Amniotic stem cell (primary cell): ENCODE results near the gene SYT13.

ENCODE experiments used
- DNase-seq: peaks from one replicate; lab custom pipeline; 2025; lab: John Stamatoyannopoulos, UW

The SYT13 gene

DNA sequence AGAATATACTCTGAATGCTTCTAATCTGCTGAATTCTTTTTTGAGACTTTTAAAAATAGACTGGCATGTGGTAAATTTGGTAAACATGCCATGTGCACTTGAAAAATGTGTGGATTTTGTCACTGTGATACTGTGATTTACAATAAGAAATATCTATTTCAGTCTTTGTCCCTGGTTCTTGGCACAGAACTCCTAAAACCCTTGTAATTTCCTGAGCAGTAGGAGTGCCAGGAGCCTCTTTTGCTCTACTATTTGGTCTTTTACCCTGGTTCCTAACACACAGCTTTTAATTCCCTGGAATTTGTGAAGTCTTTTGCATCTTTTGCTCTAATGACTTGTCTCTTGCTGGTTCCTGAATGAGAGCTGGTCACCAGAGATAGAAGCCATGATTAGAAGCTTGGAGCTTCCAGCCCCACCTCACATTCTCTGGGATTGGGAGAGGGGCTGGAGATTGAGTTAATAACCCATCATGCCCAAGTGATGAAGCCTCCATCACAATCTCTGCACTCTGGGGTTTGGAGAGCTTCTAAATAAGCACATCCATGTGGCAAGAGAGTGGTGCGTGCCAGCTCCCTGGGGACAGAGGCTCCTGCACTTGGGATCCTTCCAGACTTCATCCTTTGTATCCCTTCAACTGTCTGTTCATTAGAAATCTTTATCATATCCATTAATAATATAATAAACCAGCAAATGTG is 27.2 kb upstream of the SYT13 start:
- DNase-seq, result no peak

DNA sequence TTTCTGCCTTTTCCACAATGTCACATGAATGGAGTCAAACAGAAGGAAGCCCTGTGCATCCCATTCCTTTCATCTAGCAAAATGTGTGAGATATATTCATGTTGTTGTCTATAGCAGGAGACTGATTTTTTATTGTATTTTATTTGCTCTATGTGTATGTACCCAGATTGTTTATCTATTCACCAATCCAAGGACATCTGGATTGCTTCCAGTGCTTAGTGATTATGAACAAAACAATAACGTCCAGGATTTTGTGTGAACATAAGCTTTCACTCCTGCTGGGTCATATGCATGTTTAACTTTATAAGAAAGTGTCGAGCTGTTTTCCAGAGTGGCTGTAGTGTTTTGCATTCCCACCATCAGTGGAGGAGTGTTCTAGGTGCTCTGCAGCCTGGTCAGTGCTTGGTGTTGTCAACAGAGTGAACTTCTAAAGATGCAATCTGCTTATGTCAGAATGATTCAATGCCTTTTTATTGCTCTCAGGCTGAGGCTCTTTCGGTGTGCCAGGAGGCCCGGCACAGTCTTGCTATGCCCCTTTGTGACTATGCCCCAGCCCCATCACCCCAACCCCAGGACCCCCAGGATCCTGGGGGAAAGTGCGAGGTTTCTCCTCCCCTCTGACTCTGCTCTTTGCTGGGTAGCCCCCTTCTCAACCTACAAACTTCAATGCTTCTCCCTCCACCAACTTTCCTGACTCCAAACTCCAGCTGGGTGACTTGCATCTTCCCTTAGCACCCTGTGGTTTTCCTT is 19.9 kb upstream of the SYT13 start:
- no peak for DNase-seq

DNA sequence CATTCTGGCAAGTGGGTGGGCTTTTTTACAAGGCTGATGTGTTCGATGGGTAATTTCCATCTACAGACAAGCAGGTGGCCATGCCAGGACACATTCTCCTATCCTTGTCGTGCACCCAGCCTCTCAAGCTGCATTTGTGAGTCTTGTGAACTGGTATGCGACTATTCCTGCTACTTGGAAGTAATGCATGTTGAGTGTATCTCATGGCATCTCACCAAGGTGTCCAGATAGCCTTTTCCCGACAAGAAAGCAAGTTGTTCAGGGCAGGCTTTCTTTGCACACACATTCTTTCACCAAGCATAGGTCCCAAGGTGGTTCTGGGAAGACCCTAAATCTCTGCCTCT is 18.8 kb upstream of the SYT13 start:
- no peak for DNase-seq

DNA sequence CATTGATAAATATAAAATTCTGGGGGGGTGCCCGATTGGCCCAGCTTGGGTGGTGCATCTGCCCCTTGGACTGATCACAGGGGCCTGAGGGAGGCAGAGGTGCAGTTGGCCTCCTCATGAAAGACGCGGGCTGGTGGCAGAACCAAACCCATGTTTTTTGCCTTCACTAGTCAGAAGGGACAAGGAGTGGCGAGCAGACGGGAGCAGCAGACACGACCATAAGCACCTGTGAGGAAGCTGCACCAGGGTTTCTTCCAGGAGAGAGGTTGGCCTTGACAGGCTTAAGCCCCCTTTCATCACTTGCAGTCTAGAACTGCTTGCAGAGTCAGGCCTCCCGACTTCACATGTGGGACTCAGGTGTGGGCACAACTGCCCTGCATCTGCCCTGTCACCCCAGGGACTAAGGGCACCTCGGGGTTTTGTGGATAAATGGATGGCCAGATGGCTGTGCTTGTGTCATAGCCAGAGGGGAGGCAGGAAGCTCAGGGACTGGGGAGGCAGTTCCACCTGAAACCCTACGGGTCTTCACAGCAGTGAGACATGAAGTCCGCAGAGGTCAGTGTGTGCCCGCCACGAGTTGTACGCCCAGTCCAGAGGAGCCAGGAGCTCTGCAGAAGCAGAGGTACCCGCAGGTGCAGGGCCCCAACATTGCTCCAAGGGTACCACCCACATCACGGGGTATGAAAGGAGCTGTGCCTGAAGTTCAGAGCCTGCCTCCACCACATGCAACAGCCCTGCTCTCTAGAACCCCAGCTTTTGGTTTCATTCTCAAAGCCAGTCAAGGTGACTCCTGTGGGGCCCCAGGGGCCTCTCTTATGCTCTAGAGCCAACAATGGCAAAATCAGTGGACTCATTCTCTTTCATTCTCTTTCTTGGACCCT is 18.2 kb upstream of the SYT13 start:
- no peak for DNase-seq

DNA sequence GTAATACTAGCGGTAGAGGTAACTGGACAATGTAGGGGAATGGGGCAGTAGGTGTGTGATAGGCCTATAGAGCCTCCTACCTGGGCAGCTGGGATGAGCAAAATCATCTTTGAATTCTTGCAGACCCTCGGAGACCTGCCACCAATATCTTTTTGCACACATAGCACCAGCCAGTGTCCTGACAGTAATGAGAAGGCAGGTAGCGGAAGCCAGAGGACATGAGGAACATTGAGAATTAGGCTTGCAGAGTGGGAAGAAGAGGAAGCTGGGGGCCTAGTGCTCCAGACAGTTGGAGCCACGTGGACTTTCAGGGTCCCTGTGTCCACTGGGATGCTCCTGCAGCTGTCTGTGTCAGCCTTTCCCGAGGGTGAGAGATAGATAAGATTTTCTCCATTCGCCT is 17.2 kb upstream of the SYT13 start:
- DNase-seq, result no peak

DNA sequence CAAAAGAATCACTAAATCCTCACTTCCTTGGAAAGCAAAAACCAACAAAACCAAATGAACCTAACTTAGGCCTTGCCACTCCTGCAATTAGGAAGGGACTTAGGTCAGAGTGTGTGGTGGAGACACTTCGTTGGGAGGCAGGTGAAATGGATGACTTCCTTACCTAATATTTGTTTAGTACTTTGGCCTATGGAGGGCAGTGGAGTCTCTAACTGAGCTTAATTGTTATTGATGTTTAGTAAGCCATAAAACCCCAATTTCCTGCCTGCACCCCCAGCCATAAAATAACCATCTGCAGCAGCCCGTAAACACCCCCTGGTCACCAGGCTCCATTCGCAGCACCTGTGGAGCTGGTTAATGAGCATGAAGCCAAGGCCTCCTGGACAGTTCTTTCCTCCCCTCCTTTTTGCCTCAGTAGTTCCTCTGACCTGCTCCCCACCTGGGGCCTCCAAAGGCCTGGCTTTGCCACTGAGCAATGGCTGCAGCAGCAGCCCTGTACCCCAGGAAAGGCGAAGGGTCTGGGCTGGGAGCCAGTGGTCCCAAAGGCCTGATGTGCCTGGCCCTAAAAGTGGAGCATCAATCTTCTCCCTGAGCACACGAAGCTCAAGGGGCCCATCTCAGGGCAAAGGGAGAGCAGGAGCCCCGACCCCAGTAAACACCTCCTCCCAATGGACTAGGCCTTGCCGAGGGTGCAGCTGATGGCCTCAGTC is 15.6 kb upstream of the SYT13 start:
- no peak for DNase-seq

DNA sequence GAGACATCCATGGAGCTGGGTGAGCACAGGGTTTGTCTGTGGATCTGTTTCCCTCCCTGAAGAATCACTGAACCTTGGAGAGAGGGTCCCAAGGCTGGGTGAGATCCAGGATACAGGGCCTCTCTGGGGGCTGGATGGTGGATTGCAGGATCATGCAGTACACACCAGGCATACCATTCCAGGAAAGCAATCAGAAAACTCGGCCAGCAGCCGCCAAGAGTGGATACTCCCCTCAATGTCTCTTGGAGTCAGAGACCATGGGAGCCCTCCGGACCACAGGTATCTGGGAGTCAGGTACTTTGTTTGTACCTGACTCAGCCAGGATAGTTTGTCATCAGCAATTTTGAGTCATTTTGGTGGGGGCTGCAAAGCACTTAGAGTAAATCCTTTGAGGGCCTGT is 14.6 kb upstream of the SYT13 start:
- DNase-seq, result no peak

DNA sequence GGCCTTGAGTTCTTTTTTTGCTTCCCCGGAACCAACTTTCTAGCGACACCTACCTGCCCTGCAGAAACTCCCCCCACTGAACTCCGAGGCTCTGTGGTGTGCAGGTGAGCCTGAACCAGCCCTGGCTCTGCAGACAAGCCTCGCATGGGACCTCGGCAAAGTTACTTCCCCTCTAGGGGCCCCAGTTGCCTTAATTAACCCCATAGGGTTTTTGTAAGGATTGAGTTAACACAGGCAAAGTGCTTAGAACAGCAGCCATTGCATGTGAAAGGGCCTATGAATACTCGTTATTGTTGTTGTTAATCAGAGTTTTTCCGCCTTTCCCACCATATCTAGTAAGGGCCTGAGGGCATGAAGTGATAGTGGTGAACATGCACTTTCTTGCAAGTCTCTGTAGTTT is 12.6 kb upstream of the SYT13 start:
- no peak for DNase-seq

DNA sequence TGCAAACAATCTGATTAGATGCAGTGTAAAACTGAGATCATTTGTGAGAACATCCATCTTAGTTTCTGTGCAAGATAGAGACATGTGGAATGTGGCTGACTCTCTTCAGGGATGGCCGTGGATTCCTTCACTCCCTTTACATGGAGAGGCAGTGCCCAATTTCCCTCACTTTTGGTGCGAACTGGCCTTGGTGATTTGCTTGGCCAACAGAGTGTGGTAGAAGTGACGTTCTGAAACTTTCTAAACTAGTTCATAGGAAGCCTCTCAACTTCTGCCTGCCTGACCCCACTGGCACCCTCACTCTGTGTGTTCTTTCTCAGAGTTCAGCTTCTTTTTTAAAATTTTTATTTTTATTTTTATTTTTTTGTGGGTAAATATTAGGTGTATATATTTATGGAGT is 9.9 kb upstream of the SYT13 start:
- DNase-seq, result no peak

DNA sequence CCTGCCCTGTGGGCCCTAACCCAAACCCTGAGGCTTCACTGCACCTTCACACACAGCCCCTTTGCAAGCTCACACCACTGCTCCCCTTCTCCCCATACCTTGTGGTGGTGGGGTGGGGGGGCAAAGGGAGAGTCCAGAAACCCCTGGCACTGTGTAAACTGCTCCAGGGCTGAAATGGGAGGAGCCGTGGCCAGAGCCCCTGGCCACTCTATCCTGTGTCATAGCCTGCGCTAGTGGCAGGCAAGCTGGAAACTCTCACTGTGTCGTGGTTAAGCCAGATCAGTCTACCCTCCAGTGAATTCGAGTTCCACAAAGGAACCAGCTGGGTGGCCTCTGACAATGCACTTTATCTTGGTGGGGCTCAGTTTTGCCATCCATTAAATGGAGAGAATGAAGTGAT is 8.4 kb upstream of the SYT13 start:
- DNase-seq, result no peak

DNA sequence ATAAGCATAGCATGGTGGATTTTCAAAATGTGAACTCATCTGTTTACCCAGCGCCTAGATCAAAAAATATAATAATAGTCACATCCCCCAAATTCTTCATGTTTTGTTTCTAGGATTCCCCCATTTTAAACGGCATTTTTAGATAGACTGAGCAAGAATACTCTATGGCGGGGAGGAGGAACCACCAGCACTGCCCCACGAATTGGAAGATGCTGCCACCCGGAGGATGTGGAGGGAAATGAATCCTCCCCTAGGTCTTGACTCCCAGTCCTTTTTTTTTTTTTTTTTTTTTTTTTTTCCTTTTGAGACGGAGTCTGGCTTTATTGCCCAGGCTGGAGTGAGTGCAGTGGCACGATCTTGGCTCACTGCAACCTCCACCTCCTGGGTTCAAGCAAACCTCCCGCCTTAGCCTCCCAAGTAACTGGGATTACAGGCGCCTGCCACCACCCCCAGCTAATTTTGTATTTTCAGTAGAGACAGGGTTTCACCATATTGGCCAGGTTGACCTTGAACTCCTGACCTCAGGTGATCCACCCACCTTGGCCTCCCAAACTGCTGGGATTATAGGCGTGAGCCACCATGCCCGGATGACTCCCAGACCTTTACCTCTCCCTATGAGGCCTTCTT is 7.5 kb upstream of the SYT13 start:
- DNase-seq, result peak; percentile 79

DNA sequence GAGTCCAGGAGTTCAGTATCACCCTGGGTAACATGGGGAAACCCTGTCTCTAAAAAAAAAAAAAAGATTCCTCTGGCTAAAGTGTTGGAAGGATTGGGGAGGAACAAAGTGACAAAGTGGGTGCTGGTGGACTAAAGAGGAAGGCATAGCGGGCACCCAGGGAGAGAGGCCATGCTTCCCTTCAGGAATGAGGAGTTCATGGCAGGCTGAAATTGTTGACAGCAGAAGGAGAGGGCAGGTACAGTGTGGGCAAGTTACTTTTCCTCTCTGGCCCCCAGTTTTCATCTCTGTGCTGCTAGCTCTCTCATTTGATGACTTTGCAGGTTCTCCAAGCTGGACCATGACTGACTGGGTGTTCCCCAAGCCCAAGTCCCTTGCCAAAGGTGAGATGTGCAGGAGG is 4.4 kb upstream of the SYT13 start:
- DNase-seq, result no peak

DNA sequence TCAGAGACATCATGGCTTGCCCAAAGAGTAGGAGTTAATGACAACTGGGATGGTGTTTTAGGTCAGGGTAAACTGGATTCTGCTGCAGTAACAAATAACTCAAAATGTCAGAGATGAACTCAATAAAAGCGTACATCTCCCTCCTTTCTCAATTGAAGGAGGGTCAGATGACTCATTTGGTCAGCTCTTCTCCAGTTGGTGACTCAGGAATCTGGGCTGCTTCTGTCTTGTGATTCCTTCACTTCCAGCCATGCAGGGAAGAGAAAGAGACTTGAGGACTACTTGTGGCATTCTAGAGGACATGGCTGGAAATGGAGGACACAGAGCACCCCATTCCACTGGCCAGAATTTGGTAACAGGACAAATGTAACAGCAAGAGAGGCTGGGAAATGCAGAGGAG is 3.2 kb upstream of the SYT13 start:
- DNase-seq, result peak; percentile 34

DNA sequence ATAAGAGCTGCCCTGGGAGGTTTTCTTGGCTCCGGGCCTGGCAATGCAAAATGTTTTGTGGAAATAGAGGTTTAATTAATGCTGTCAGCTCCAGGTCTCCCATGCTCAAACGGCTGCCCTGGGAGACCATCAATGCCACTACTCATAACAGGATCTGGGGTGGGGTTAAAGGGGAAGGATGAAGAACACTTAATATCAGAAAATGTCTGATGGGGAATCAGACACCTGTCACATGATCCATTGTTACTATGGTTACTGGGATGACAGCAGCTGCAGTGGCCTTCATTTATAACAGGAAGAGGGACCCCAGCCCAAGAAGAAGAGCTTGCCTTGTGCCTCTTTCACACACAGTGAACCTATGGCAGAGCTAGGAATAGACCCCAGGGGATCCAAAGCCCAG is 2.2 kb upstream of the SYT13 start:
- no peak for DNase-seq

DNA sequence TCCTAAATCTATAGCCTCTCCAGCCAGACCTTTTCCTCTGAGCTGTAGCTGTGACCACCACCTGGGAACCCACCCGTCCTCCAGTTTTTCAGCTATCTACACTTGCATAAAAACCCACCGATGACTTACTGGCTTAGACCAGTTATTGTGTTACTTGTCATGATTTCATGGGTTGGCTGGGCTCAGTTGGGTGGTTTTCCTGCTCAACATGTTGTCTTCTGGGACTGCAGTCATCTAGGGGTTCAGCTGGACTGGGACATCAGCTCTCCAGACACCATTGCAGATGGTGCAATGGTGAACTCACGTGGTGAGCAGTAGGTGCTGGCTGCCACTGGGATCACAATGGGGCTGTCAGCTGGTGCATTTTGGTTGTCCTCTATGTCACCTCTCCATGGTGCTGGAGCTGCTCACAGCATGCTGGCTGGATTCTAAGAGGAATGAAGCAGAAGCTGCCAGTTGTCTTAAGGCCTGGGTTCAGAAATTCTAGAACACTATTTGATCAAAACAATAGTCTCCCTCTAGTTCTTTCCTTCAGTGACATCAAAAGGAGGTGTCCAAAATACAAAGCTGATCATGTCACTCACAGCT is 1.3 kb upstream of the SYT13 start:
- no peak for DNase-seq

DNA sequence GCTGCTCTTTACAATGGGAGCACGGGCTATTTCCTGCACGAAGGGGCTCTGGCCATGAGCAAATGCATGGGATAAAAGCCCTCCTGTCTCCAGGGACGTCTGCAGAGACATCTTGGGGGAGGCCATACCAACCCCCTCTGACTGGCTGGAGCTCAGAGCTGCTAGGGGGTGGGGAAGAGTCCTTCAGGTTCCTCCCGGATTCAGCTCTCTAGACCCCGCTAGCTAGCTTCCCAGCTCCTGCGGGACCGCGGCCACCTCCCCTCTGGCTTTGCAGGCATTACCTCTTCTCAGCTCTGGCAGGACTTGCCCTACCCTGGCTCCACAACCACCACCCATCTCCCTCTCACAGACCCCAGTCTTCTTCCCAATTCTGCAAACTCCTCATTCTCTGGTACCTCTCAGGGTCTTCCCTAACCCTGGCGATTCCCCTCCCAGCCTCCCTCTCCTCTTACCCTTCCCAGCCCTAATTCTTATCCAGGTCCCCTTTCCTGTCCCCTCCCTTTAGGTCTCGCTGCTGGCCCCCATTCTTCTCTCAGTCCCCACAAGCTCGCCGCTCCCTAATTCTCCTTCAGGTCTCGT is 802 bp downstream of the SYT13 start:
- DNase-seq, result no peak

DNA sequence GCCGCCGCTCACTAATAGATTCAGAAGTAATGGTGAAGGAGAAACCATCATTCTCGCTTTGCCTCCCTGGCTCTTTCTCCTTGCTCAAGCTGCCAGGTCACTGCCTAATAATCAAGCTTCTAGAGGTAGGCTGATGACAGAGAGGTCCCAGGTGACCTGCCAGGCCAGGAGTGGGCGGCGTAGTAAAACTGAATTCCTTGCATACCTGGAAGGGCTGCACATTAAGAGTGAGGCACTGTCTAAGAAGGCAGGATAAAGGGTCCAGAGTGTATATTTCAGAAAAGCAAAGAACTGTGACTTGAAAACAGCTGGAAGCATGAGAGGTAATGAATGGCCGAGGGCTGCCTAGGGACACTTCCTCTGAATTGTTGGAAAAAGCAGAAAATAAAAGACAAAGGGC is 4.1 kb downstream of the SYT13 start:
- DNase-seq, result no peak

DNA sequence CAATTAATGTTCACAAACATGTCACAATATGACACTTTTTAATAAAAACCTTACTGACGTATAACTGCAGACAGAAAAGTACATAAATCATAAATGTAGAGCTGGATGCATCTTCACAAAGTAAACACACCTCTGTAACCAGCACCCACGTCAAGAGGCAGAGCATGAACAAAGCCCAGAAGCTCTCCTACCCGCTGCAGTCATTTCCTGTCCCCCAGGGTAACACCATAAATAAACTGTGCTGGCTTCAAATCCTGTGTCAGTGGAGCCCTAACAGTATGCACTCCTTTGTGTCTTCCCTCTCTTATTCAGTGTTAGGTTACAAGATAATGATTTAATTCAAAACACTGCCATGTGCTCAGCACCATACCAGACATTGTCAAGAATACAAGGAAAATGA is 5.7 kb downstream of the SYT13 start:
- no peak for DNase-seq

DNA sequence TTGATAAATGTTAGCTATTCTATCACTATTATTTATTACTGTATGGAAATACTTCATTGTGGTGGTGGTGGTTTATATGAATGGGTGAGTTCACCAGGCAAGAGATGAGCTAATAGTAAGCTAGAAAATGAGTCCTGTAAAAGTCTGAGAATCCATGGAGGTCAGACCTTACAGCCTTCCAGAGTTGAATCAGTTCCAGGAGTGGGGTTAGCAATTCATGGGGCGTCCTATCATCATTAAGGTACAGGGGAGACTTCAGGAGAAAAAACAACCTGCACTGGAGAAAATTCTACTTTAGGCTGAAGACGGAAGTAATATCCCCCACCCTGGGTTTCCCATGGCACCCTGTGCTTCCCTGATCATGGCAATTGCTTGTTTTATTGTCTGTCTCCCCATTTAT is 6.5 kb downstream of the SYT13 start:
- no peak for DNase-seq

DNA sequence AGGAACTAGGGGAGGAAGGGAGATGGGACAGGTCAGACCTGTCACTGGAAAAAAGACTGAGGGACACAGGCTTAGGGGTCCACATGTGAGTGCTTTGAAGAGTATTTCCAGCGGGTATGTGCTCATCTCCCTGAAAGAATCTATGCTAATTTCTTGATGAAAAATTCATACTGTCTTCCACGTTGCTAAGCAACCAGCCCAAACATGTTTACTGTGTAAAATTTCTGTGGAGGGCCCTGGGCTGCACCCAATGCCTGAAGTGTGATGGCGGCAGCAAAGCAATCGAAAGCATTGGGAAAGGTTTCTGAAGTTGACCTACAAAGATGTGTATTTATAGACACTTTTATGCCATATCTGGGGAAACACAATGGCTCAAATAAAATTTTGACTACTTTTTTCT is 7.4 kb downstream of the SYT13 start:
- DNase-seq, result no peak

DNA sequence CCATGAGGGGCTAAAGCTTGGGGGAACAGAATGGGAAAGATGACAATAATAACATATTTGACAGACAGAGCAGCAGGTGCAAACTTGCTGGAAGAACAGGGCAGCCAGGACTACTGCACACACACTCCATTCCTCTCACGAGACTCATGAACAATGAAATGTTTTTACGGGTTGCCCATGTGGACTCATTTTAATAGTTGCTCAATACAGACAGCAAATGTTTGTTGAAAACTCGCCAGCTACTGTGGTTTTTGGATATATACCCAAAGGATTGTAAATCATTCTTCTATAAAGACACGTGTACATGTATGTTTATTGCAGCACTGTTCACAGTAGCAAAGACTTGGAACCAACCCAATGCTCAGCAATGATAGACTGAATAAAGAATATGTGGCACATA is 10.3 kb downstream of the SYT13 start:
- DNase-seq, result no peak
